ENCODE measurements around the gene GP9.
"Not testable (repeated sequence)": the region's sequence is repeated elsewhere in the genome, so short reads cannot be mapped to it uniquely, and the experiment has no call there.

Gene GP9

GRCh38 chr3:129070086-129070885, 9.7 kb downstream of the GP9 start:
- no peak for DNase-seq (ENCODE audit: low read depth)

GRCh38 chr3:129077222-129077621, 16.6 kb downstream of the GP9 start:
- DNase-seq (ENCODE audit: low read depth) = no peak

- no peak for DNase-seq (ENCODE audit: low read depth)
Observed at GRCh38 chr3:129078510-129078909, 17.9 kb downstream of the GP9 start.

- no peak for DNase-seq (ENCODE audit: low read depth)
Observed at GRCh38 chr3:129081503-129081902, 20.9 kb downstream of the GP9 start.

- no peak for DNase-seq (ENCODE audit: low read depth)
Observed at GRCh38 chr3:129082026-129082425, 21.4 kb downstream of the GP9 start.

GRCh38 chr3:129084501-129084900, 23.9 kb downstream of the GP9 start:
- DNase-seq (ENCODE audit: low read depth) = no peak

GRCh38 chr3:129085165-129085715, 24.7 kb downstream of the GP9 start:
- DNase-seq (ENCODE audit: low read depth) = no peak

GRCh38 chr3:129085818-129086217, 25.2 kb downstream of the GP9 start:
- no peak for DNase-seq (ENCODE audit: low read depth)

- no peak for DNase-seq (ENCODE audit: low read depth)
Observed at GRCh38 chr3:129087138-129087702, 26.6 kb downstream of the GP9 start.

GRCh38 chr3:129087904-129088303, 27.3 kb downstream of the GP9 start:
- not testable (repeated sequence) for DNase-seq (ENCODE audit: low read depth)

GRCh38 chr3:129088312-129088711, 27.7 kb downstream of the GP9 start:
- not testable (repeated sequence) for DNase-seq (ENCODE audit: low read depth)

- DNase-seq (ENCODE audit: low read depth) = no peak
Observed at GRCh38 chr3:129095285-129095684, 34.7 kb downstream of the GP9 start.

GRCh38 chr3:129100274-129100673, 39.7 kb downstream of the GP9 start:
- DNase-seq (ENCODE audit: low read depth) = no peak

- no peak for DNase-seq (ENCODE audit: low read depth)
Observed at GRCh38 chr3:129101370-129102138, 41.0 kb downstream of the GP9 start.

- DNase-seq (ENCODE audit: low read depth) = no peak
Observed at GRCh38 chr3:129103296-129103695, 42.7 kb downstream of the GP9 start.

GRCh38 chr3:129104051-129104450, 43.5 kb downstream of the GP9 start:
- DNase-seq (ENCODE audit: low read depth) = no peak

GRCh38 chr3:129104498-129105079, 44.0 kb downstream of the GP9 start:
- no peak for DNase-seq (ENCODE audit: low read depth)

- DNase-seq (ENCODE audit: low read depth) = no peak
Observed at GRCh38 chr3:129105862-129106261, 45.3 kb downstream of the GP9 start.

- no peak for DNase-seq (ENCODE audit: low read depth)
Observed at GRCh38 chr3:129106320-129106719, 45.7 kb downstream of the GP9 start.

GRCh38 chr3:129106866-129107565, 46.4 kb downstream of the GP9 start:
- DNase-seq (ENCODE audit: low read depth) = no peak

- no peak for DNase-seq (ENCODE audit: low read depth)
Observed at GRCh38 chr3:129107793-129108192, 47.2 kb downstream of the GP9 start.
